ENCODE results near the gene KCNQ4.

The KCNQ4 gene

GRCh38 chr1:40808909-40809308 lies 25.3 kb downstream of the KCNQ4 start:
- no peak for TF ChIP-seq CTCF (conservative IDR thresholded peaks at IDR 0.05; ENCODE audit: low read length)
- DNase-seq (ENCODE audit: low read depth): no peak
- H3K4me3 ChIP-seq (ENCODE audit: low read length): no peak overlapping the region

DNA sequence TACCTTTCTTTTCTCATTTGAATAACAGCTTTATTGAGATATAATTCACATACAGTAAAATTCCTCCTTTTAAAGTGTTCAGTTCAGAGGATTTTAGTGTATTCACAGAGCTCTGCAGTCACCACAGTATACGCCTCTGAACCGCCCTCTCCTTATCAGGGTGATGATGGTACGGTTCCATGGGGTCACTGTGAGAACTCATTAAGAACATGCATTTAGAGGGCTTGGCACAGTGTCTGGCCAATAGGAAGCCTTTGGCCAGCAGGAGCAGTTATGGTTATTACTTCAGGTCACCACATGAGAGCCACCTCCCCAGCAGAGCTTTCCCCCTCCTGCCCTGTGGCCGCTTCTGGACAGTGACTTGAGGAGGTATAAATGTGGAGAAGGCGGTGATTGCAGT lies 27.3 kb downstream of the KCNQ4 start:
- H3K4me3 ChIP-seq (ENCODE audit: low read length): no peak overlapping the region
- TF ChIP-seq CTCF (conservative IDR thresholded peaks at IDR 0.05; ENCODE audit: low read length): no peak
- DNase-seq (ENCODE audit: low read depth): no peak

GRCh38 chr1:40815420-40815819 lies 31.8 kb downstream of the KCNQ4 start:
- no peak for DNase-seq (ENCODE audit: low read depth)
- no peak overlapping the region for H3K4me3 ChIP-seq (ENCODE audit: low read length)
- TF ChIP-seq CTCF (conservative IDR thresholded peaks at IDR 0.05; ENCODE audit: low read length): no peak

GRCh38 chr1:40817791-40818263 lies 34.2 kb downstream of the KCNQ4 start:
- peak overlapping the region; percentile 50; the same call in 1 of the 2 replicates for H3K4me3 ChIP-seq (ENCODE audit: low read length)
- TF ChIP-seq CTCF (conservative IDR thresholded peaks at IDR 0.05; ENCODE audit: low read length): no peak
- no peak for DNase-seq (ENCODE audit: low read depth)

DNA sequence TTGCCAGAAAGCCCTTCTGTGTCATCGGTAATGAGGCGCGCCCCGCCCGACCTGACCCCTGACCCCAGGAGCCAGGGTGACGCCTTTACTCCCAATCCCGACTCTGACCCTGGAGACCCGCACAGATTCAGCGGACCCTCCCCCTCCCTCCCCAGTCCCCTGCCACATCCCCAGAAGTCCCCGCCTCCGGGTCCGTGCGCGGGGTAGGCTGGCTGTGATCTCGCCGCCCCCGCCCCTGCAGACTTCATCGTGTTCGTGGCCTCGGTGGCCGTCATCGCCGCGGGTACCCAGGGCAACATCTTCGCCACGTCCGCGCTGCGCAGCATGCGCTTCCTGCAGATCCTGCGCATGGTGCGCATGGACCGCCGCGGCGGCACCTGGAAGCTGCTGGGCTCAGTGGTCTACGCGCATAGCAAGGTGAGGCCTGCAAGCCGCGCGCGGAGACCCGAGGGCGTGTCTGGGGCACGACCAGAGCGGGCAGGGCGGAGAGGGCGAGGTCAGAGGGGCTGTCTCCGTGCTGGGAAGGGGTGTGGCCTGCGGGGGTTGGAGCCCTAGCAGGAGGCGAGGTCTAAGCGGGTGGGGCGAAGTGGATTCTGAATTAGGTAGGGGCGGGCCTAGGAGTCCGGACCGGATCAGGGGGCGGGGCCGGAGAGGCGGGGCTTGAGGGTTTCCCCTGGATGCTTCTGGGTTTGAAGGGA lies 34.8 kb downstream of the KCNQ4 start:
- H3K4me3 ChIP-seq (ENCODE audit: low read length): peak overlapping the region; percentile 50
- no peak for TF ChIP-seq CTCF (conservative IDR thresholded peaks at IDR 0.05; ENCODE audit: low read length)
- DNase-seq (ENCODE audit: low read depth): peak; percentile 4

- TF ChIP-seq CTCF (conservative IDR thresholded peaks at IDR 0.05; ENCODE audit: low read length): no peak
- DNase-seq (ENCODE audit: low read depth): no peak
- H3K4me3 ChIP-seq (ENCODE audit: low read length): no peak overlapping the region
Measured at GRCh38 chr1:40819101-40819500, 35.5 kb downstream of the KCNQ4 start.

GRCh38 chr1:40820251-40820797 lies 36.7 kb downstream of the KCNQ4 start:
- no peak for TF ChIP-seq CTCF (conservative IDR thresholded peaks at IDR 0.05; ENCODE audit: low read length)
- no peak overlapping the region for H3K4me3 ChIP-seq (ENCODE audit: low read length)
- DNase-seq (ENCODE audit: low read depth): no peak
